IMR-90 (cell line): Measurements from ENCODE around the gene FYB2. TPM values are rescaled to one million over a fixed set of nuclear protein-coding genes. Genes with fewer than 3 reads are reported as not detected.

Experiments used
- ATAC-seq: fragments of 200-7000 bp; cut with Tn5 transposase; 2 replicates; pipeline ENCODE4 v1.9.1; 2020; ENCODE audit warnings: low read depth, mild to moderate bottlenecking, moderate library complexity
- BruUV-seq: library from RNA; stranded (reverse); fragments of 400-500 nt; replicated peaks from 2 replicates; lab custom pipeline; 2021; lab: Mats Ljungman, UMichigan
- CTCF ChIA-PET: fragments of 300-600 bp; formaldehyde crosslinking; extraction: SDS; loops from one replicate; lab custom pipeline; 2021; ENCODE audit warnings: antibody characterized with exemption; lab: Yijun Ruan, JAX
- POLR2A ChIA-PET: fragments of 300-600 bp; sonication (Branson Sonifier 250); formaldehyde crosslinking; loops from one replicate; lab custom pipeline; 2022; ENCODE audit warnings: antibody characterized with exemption; ENCODE audit not compliant: unreplicated experiment; lab: Charles Lee
- DNase-seq: peaks from one replicate; pipeline ENCODE4 v3.0.0; 2013
- H2AFZ ChIP-seq: replicated peaks from 2 replicates; pipeline ENCODE3; 2013; ENCODE audit warnings: low read length, mild to moderate bottlenecking; ENCODE audit not compliant: poor library complexity
- H2AK5ac ChIP-seq: 2 replicates; pipeline ENCODE4 v1.6.1; 2013; ENCODE audit warnings: low read depth, low read length, inconsistent platforms
- H2AK9ac ChIP-seq: replicated peaks from 2 replicates; pipeline ENCODE3; 2013; ENCODE audit warnings: mild to moderate bottlenecking, low read depth, low read length, moderate library complexity; ENCODE audit not compliant: poor library complexity
- H2BK120ac ChIP-seq: 2 replicates; pipeline ENCODE4 v1.6.1; 2013; ENCODE audit warnings: low read depth, low read length, inconsistent platforms
- H2BK15ac ChIP-seq: 3 replicates; pipeline ENCODE4 v1.6.1; 2013; ENCODE audit warnings: low read depth, low read length, inconsistent platforms
- H2BK20ac ChIP-seq: 2 replicates; pipeline ENCODE4 v1.6.1; 2013; ENCODE audit warnings: low read depth, mild to moderate bottlenecking, inconsistent platforms, low read length, moderate library complexity
- H2BK5ac ChIP-seq: 2 replicates; pipeline ENCODE4 v1.6.1; 2013; ENCODE audit warnings: mild to moderate bottlenecking, low read depth, low read length, inconsistent platforms; ENCODE audit not compliant: poor library complexity, severe bottlenecking
- H3K14ac ChIP-seq: replicated peaks from 2 replicates; pipeline ENCODE4 v1.6.1; 2013; ENCODE audit warnings: low read depth, low read length, inconsistent platforms
- H3K18ac ChIP-seq: 2 replicates; pipeline ENCODE4 v1.6.1; 2013; ENCODE audit warnings: low read depth, low read length, control low read depth
- H3K23ac ChIP-seq: 2 replicates; pipeline ENCODE4 v1.6.1; 2013; ENCODE audit warnings: low read depth, low read length, inconsistent platforms
- H3K27ac ChIP-seq: 2 replicates; pipeline ENCODE4 v1.5.1; 2013; ENCODE audit warnings: mild to moderate bottlenecking, control low read depth, low read length; ENCODE audit not compliant: insufficient read depth
- H3K27me3 ChIP-seq: 2 replicates; pipeline ENCODE4 v1.6.1; 2013; ENCODE audit warnings: low read length; ENCODE audit not compliant: control insufficient read depth, insufficient read depth
- H3K36me3 ChIP-seq: 2 replicates; pipeline ENCODE4 v1.6.1; 2013; ENCODE audit warnings: low read length, mixed read lengths; ENCODE audit not compliant: control insufficient read depth, insufficient read depth
- H3K4ac ChIP-seq: 2 replicates; pipeline ENCODE4 v1.6.1; 2013; ENCODE audit warnings: low read depth, low read length, inconsistent platforms
- H3K4me1 ChIP-seq: 2 replicates; pipeline ENCODE4 v1.6.1; 2013; ENCODE audit warnings: low read length, mixed read lengths; ENCODE audit not compliant: control insufficient read depth, insufficient read depth
- H3K4me2 ChIP-seq: 2 replicates; pipeline ENCODE4 v1.6.1; 2013; ENCODE audit warnings: low read depth, mild to moderate bottlenecking, control low read depth, low read length, moderate library complexity
- H3K4me3 ChIP-seq: 2 replicates; pipeline ENCODE4 v1.5.1; 2013; ENCODE audit warnings: low read depth, mild to moderate bottlenecking, control low read depth, low read length, moderate library complexity; ENCODE audit not compliant: insufficient read depth
- H3K56ac ChIP-seq: 2 replicates; pipeline ENCODE4 v1.6.1; 2013; ENCODE audit warnings: low read length, inconsistent platforms; ENCODE audit not compliant: insufficient read depth; ENCODE audit errors: extremely low read depth
- H3K79me1 ChIP-seq, 2 experiments: 2 replicates each; pipeline ENCODE4 v1.6.1; 2013; ENCODE audit warnings: low read length in 2 of 2, inconsistent platforms in 1 of 2, low read depth in 1 of 2
- H3K9ac ChIP-seq: 2 replicates; pipeline ENCODE4 v1.6.1; 2013; ENCODE audit warnings: low read depth, low read length, control low read depth
- H3K9me1 ChIP-seq: 2 replicates; pipeline ENCODE4 v1.6.1; 2013; ENCODE audit warnings: low read length, inconsistent platforms; ENCODE audit not compliant: insufficient read depth
- H3K9me3 ChIP-seq: 2 replicates; pipeline ENCODE4 v1.6.1; 2013; ENCODE audit warnings: low read length; ENCODE audit not compliant: control insufficient read depth, insufficient read depth
- H4K20me1 ChIP-seq: 2 replicates; pipeline ENCODE4 v1.6.1; 2013; ENCODE audit warnings: low read length, inconsistent platforms; ENCODE audit not compliant: insufficient read depth
- H4K5ac ChIP-seq: 2 replicates; pipeline ENCODE4 v1.6.1; 2013; ENCODE audit warnings: mild to moderate bottlenecking, low read depth, low read length, control low read depth
- H4K8ac ChIP-seq, 2 experiments: 2 replicates each; pipeline ENCODE4 v1.6.1; 2013; ENCODE audit warnings: low read depth in 2 of 2, low read length in 2 of 2, control low read depth in 1 of 2, inconsistent platforms in 1 of 2
- H4K91ac ChIP-seq: 2 replicates; pipeline ENCODE4 v1.6.1; 2013; ENCODE audit warnings: low read depth, low read length, inconsistent platforms; ENCODE audit not compliant: insufficient read depth
- BHLHE40 ChIP-seq: fragments of 150-350 bp; IDR thresholded peaks from 2 replicates; pipeline ENCODE4 v1.6.1; 2016; ENCODE audit warnings: mild to moderate bottlenecking, low read depth, low read length
- CEBPB ChIP-seq: IDR thresholded peaks from 2 replicates; pipeline ENCODE4 v1.6.1; 2012; ENCODE audit warnings: low read depth, low read length, improper control_type of control experiment
- CHD1 ChIP-seq: IDR thresholded peaks from 2 replicates; pipeline ENCODE4 v1.6.1; 2012; ENCODE audit warnings: low read depth, low read length, improper control_type of control experiment
- CTCF ChIP-seq: conservative IDR thresholded peaks from 2 replicates; pipeline ENCODE4 v1.5.1; 2012; ENCODE audit warnings: mild to moderate bottlenecking, low read depth, low read length, improper control_type of control experiment
- ELK1 ChIP-seq: fragments of 150-350 bp; IDR thresholded peaks from 2 replicates; pipeline ENCODE4 v1.6.1; 2016; ENCODE audit warnings: low read depth, mild to moderate bottlenecking, low read length, moderate library complexity, borderline replicate concordance
- FOS ChIP-seq: fragments of 150-350 bp; IDR thresholded peaks from 2 replicates; pipeline ENCODE4 v1.6.1; 2016; ENCODE audit warnings: low read depth, low read length
- MAFK ChIP-seq: IDR thresholded peaks from 2 replicates; pipeline ENCODE4 v1.6.1; 2012; ENCODE audit warnings: low read depth, low read length, improper control_type of control experiment
- MAZ ChIP-seq: IDR thresholded peaks from 2 replicates; pipeline ENCODE4 v1.6.1; 2012; ENCODE audit warnings: low read depth, mild to moderate bottlenecking, low read length, improper control_type of control experiment, moderate library complexity, borderline replicate concordance
- MXI1 ChIP-seq: IDR thresholded peaks from 2 replicates; pipeline ENCODE4 v1.6.1; 2012; ENCODE audit warnings: low read depth, mild to moderate bottlenecking, low read length, moderate library complexity, borderline replicate concordance
- NFE2L2 ChIP-seq: fragments of 150-350 bp; IDR thresholded peaks from 2 replicates; pipeline ENCODE4 v1.6.1; 2016; ENCODE audit warnings: low read depth, mild to moderate bottlenecking, low read length
- POLR2A ChIP-seq: IDR thresholded peaks from 2 replicates; pipeline ENCODE4 v1.6.1; 2012; ENCODE audit warnings: mild to moderate bottlenecking, low read depth, low read length
- RAD21 ChIP-seq: IDR thresholded peaks from 2 replicates; pipeline ENCODE4 v1.6.1; 2012; ENCODE audit warnings: low read length, improper control_type of control experiment
- RCOR1 ChIP-seq: IDR thresholded peaks from 2 replicates; pipeline ENCODE4 v1.6.1; 2012; ENCODE audit warnings: mild to moderate bottlenecking, low read length, improper control_type of control experiment; ENCODE audit not compliant: insufficient replicate concordance
- RFX5 ChIP-seq: IDR thresholded peaks from 2 replicates; pipeline ENCODE4 v1.8.0; 2012; ENCODE audit warnings: low read depth, mild to moderate bottlenecking, low read length, moderate library complexity
- SMC3 ChIP-seq: fragments of 150-350 bp; IDR thresholded peaks from 2 replicates; pipeline ENCODE4 v1.6.1; 2016; ENCODE audit warnings: low read depth, mild to moderate bottlenecking, antibody characterized with exemption, low read length, moderate library complexity
- USF2 ChIP-seq: fragments of 150-350 bp; IDR thresholded peaks from 2 replicates; pipeline ENCODE4 v1.6.1; 2017; ENCODE audit warnings: mild to moderate bottlenecking, antibody characterized with exemption, low read length, low read depth
- WGBS, 2 experiments: methylation state at CpG; one replicate each; pipeline versions ENCODE4 v1.1.5 to v1.1.7; 2013; ENCODE audit warnings: missing lambda C conversion rate in 2 of 2; ENCODE audit not compliant: insufficient read length in 1 of 2; ENCODE audit errors: extremely low coverage in 2 of 2; 5-methylcytosine and 5-hydroxymethylcytosine counted together
- dilution Hi-C: fragments of 300-500 bp; cut with HindIII; formaldehyde crosslinking; loops from one replicate; pipeline ENCODE4 v1.14.3; 2018; ENCODE audit warnings: low sequenced_read_pairs; ENCODE audit not compliant: unreplicated experiment
- in situ Hi-C: fragments of 300-500 bp; cut with MboI; formaldehyde crosslinking; loops from 3 replicates; pipeline ENCODE4 v1.14.3; 2019; ENCODE audit warnings: low sequenced_read_pairs, inconsistent platforms, mixed read lengths
- intact Hi-C: fragments of 100-400 bp; cut with micrococcal nuclease; formaldehyde crosslinking; loops from 2 replicates; pipeline ENCODE4 v1.10.0; 2022
- polyA plus RNA-seq, 3 experiments: library from polyadenylated mRNA; depleted of rRNA; stranded (reverse); fragments of >200 nt; gene quantifications; 2 replicates each; pipeline ENCODE4 v1.2.3, GENCODE V29; 2012; ENCODE audit warnings: low replicate concordance in 1 of 3
- total RNA-seq: library from RNA; depleted of rRNA; stranded (reverse); fragments of >200 nt; gene quantifications from 2 replicates; pipeline ENCODE4 v1.2.3, GENCODE V29; 2012

Gene FYB2
- total and polyA plus RNA-seq, 2 of the 4 experiments (the other 2 are of a cell fraction), result under 0.01 TPM; not detected in 1

- no peak for ATAC-seq
- Histone ChIP-seq H2AK5ac (no peak overlapping the region), H3K4ac (no peak overlapping the region), H3K14ac (no peak overlapping the region), H3K9ac (no peak overlapping the region), H3K4me2 (no peak overlapping the region), H3K4me3 (no peak overlapping the region), H4K20me1 (no peaks in the 10 kb centered on the region), H3K36me3 (no peaks in the 10 kb centered on the region), H4K8ac (no peak overlapping the region), H2AFZ (no peak overlapping the region), H2BK120ac (no peak overlapping the region), H3K79me1 (no peaks in the 10 kb centered on the region), H3K56ac (no peak overlapping the region), H3K9me3 (no peaks in the 10 kb centered on the region), H3K18ac (no peak overlapping the region), H3K4me1 (no peaks in the 10 kb centered on the region), H2BK5ac (no peak overlapping the region), H3K9me1 (no peaks in the 10 kb centered on the region), H2BK15ac (no peak overlapping the region), H3K27ac (no peak overlapping the region), H2AK9ac (no peak overlapping the region), H2BK20ac (no peak overlapping the region), H4K5ac (no peak overlapping the region), H3K23ac (no peak overlapping the region), H3K27me3 (no peaks in the 10 kb centered on the region; the same call in 1 of the 2 replicates), H4K91ac (no peak overlapping the region)
- intact Hi-C loops, result no loop called here
- dilution Hi-C loops, result no loop called here
- in situ Hi-C loops, result no loop called here
- no peak for DNase-seq
- 55% methylated on average over 3 of the region's 3 CpGs; no CpG with 5 or more reads in 1 of the 2 experiments for WGBS, 2 experiments
- CTCF ChIA-PET, result interaction anchor here (0.7 kb wide), 1 partner anchor 603 kb away, joined by 3 read pairs; no protein-coding TSS in a partner anchor
- POLR2A ChIA-PET, result no interaction called here
- BruUV-seq, result no TSS peak
- TF ChIP-seq MAFK (no peak), RAD21 (no peak), CTCF (no peak), MXI1 (no peak), RCOR1 (no peak), MAZ (no peak), RFX5 (no peak), NFE2L2 (no peak), BHLHE40 (no peak), CHD1 (no peak), CEBPB (no peak), SMC3 (no peak), USF2 (no peak), POLR2A (no peak), ELK1 (no peak), FOS (no peak)
Observed at GRCh38 chr1:56780826-56781225, 38.4 kb downstream of the FYB2 start.
